Ovary (tissue), 9 donors: Measurements from ENCODE around the gene SLC17A1. TPM values are rescaled to one million over a fixed set of nuclear protein-coding genes. Genes with fewer than 3 reads are reported as not detected.

Experiments
- DNase-seq, 5 donors: peaks; one replicate each; pipeline ENCODE4 v3.0.0-alpha.2; 2019 to 2020
- H3K27ac ChIP-seq, 2 donors: fragments of 200-600 bp; one replicate each; pipeline versions ENCODE4 v1.5.1 to v1.8.0; 2019 to 2022
- H3K27me3 ChIP-seq: fragments of 200-600 bp; one replicate; pipeline ENCODE4 v1.8.0; 2022
- H3K36me3 ChIP-seq: fragments of 200-600 bp; sonication (generic); one replicate; pipeline ENCODE4 v1.5.1; 2019
- H3K4me1 ChIP-seq: one replicate; pipeline ENCODE4 v1.8.1; 2013; ENCODE audit warnings: mild to moderate bottlenecking, moderate library complexity; ENCODE audit not compliant: insufficient read depth
- H3K4me3 ChIP-seq: fragments of 200-600 bp; sonication (generic); one replicate; pipeline ENCODE4 v1.5.1; 2017
- H3K9me3 ChIP-seq, 2 donors: fragments of 200-600 bp in 1 of 2; sonication (generic) in 1 of 2; one replicate each; pipeline versions ENCODE4 v1.5.1 to v1.8.1; 2013 to 2019; ENCODE audit warnings: mild to moderate bottlenecking in 1 of 2, moderate library complexity in 1 of 2
- EP300 ChIP-seq: sonication (generic); formaldehyde crosslinking; IDR thresholded peaks from one replicate; pipeline ENCODE4 v1.6.1; 2017; ENCODE audit warnings: antibody characterized with exemption
- POLR2A ChIP-seq: fragments of 450-650 bp; IDR thresholded peaks from one replicate; pipeline ENCODE4 v1.6.1; 2017; ENCODE audit warnings: antibody characterized with exemption, mild to moderate bottlenecking, moderate library complexity
- WGBS, 3 donors: extraction: QIAGEN DNeasy Blood & Tissue Kit in 1 of 3; methylation state at CpG; one replicate each; pipeline versions ENCODE4 v1.1.5 to v1.1.7; 2013 to 2017; 5-methylcytosine and 5-hydroxymethylcytosine counted together
- intact Hi-C, 4 donors: fragments of 100-400 bp; cut with DNase I; formaldehyde crosslinking; loops; one replicate each; pipeline versions ENCODE4 v1.11.0 to v1.15.1; 2022 to 2023
- polyA plus RNA-seq, 2 donors: library from polyadenylated mRNA; stranded (reverse); fragments of 200-250 nt in 1 of 2; fragments of 350-450 nt in 1 of 2; fragmentation: Illumina TruSeq in 1 of 2; extraction: RNeasy Lipid Tissue Mini Kit (QIAGEN cat#74804) in 1 of 2; gene quantifications; one replicate each; pipeline ENCODE4 v1.2.3, GENCODE V29; 2013 to 2014
- total RNA-seq, 7 donors: library from RNA; depleted of rRNA in 2 of 7; stranded (reverse); fragments of >200 nt in 2 of 7; fragmentation: NEBNext Ultra II Directional in 3 of 7; extraction: Animal tissue kit (Norgen Biotek cat#: 25700) in 3 of 7; gene quantifications; one replicate each; pipeline versions ENCODE4 v1.1.0 to v1.2.4, GENCODE V29; 2016 to 2023
- TF ChIP-seq, protein P1 (sequence below), 3 donors: fragments of 450-650 bp in 2 of 3; fragments of 200-600 bp in 1 of 3; IDR thresholded peaks; one replicate each; pipeline versions ENCODE4 v1.5.1 to v1.8.0; 2016 to 2022; ENCODE audit warnings: antibody characterized with exemption in 3 of 3, mild to moderate bottlenecking in 1 of 3
- donor health status: DM: no; HTN: no; CAD: no; lungs with moderate emphysema.
- donor health status: DM: no; HTN: no; CAD: no.
- donor health status: Bipolar disorder and iron deficiency.
- donor health status: DM: yes; HTN: yes; CAD: no.
- donor health status: DM: no; HTN: no; CAD: no.
- donor health status: DM: yes; HTN: yes; CAD: no.

Gene SLC17A1
- total and polyA plus RNA-seq, 9 donors, result 0.06 TPM; not detected in 8

DNA sequence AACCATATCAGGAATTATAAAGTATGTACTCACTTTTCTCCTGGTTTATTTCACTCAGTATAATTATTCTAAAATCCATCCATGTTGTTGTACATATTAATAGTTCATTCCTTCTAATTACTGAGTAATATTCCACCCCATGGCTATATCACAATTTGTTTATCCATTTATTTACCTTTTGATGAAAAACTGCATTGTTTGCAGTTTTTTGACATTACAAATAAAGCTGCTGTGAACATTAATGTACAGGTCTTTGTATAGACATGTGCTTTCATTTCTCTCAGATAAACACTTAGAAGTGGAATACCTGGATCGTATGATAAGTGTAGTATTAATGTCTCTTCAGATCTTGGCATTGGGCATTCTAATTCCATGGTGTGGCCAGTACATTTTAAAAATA, 38.0 kb upstream of the SLC17A1 start:
- no peak for DNase-seq
- Histone ChIP-seq H3K4me3 (no peak overlapping the region), H3K27me3 (no peaks in the 10 kb centered on the region), H3K27ac (no peak overlapping the region), H3K9me3 (no peaks in the 10 kb centered on the region), H3K4me1 (no peaks in the 10 kb centered on the region), H3K36me3 (no peaks in the 10 kb centered on the region)
- intact Hi-C loops, result no loop called here
- 45 to 79% (median 76%) methylated on average over 1 of the region's 1 CpG for WGBS, 3 donors
- TF ChIP-seq POLR2A, result no peak
- no peak for TF ChIP-seq EP300
- TF ChIP-seq, protein P1, sequence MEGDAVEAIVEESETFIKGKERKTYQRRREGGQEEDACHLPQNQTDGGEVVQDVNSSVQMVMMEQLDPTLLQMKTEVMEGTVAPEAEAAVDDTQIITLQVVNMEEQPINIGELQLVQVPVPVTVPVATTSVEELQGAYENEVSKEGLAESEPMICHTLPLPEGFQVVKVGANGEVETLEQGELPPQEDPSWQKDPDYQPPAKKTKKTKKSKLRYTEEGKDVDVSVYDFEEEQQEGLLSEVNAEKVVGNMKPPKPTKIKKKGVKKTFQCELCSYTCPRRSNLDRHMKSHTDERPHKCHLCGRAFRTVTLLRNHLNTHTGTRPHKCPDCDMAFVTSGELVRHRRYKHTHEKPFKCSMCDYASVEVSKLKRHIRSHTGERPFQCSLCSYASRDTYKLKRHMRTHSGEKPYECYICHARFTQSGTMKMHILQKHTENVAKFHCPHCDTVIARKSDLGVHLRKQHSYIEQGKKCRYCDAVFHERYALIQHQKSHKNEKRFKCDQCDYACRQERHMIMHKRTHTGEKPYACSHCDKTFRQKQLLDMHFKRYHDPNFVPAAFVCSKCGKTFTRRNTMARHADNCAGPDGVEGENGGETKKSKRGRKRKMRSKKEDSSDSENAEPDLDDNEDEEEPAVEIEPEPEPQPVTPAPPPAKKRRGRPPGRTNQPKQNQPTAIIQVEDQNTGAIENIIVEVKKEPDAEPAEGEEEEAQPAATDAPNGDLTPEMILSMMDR (IDR thresholded peaks at IDR 0.05), result no peak

DNA sequence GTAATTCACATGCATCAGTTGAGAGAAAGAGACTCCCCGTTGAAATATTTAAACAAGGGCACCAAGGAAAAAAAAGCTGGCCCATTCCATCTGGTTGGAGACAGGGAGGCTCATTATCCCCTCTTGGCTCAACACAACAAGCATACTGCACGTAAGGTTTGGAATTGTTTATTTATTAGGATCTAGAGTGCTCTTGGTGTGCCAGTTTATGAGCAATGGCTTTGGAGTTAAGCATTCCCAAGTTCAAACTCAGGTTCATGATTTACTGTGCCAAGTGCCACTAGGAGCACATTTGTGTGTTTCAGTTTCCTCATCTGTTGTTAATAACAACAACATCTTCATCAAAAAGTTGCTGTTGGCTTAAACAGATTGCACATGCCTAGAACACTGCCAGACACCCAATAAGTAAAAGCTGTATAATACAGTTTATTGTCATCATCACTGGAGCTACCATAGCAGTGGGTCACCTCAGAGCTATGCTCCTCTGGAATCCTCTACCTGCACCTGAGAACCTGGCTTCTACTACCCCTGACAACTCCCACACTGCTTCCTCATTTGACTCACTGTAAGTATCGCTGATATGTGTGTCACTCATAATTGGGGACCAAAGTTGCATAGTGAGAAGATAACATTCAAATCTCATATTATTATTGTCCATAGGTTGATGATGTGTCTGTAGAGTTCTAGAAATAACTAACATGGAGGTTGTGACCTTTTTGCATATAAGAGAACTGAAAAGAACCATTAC, 36.8 kb upstream of the SLC17A1 start:
- H3K27ac ChIP-seq, result no peak overlapping the region
- TF ChIP-seq POLR2A (no peak), EP300 (no peak)
- TF ChIP-seq, protein P1 (IDR thresholded peaks at IDR 0.05), result no peak
- no peak overlapping the region for H3K4me3 ChIP-seq
- H3K4me1 ChIP-seq, result no peaks in the 10 kb centered on the region
- no peak for DNase-seq
- H3K36me3 ChIP-seq, result no peaks in the 10 kb centered on the region
- intact Hi-C loops, result no loop called here
- H3K9me3 ChIP-seq, result no peaks in the 10 kb centered on the region
- H3K27me3 ChIP-seq, result no peaks in the 10 kb centered on the region
- whole genome bisulfite sequencing, 3 donors, result 68 to 80% (median 71%) methylated on average over 3 of the region's 3 CpGs

DNA sequence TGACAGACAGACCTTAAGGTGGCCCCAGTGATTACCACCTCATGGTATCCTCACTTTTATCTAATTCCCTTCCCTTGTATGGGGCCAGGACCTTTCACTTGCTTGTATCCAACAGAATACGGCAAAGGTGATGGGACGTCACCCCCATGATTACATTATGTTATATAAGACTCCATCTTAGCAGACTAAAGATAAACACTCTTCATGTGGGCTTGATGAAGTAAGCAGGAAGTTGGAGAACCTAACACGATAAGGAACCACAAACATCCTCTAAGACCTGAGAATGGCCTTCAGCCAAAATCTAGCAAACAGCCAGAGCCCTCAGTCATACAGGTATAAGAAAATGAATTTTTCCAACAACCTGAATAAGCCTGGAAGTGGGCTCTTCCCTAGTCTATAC, 34.2 kb upstream of the SLC17A1 start:
- no peak overlapping the region for H3K27ac ChIP-seq
- DNase-seq, result no peak
- no peak for TF ChIP-seq POLR2A
- TF ChIP-seq EP300, result no peak
- TF ChIP-seq, protein P1 (IDR thresholded peaks at IDR 0.05), result no peak
- no peaks in the 10 kb centered on the region for H3K9me3 ChIP-seq
- WGBS, 3 donors, result 72 to 88% (median 78%) methylated on average over 3 of the region's 3 CpGs
- no peaks in the 10 kb centered on the region for H3K27me3 ChIP-seq
- no peaks in the 10 kb centered on the region for H3K4me1 ChIP-seq
- H3K4me3 ChIP-seq, result no peak overlapping the region
- intact Hi-C loops, result no loop called here
- H3K36me3 ChIP-seq, result no peaks in the 10 kb centered on the region

DNA sequence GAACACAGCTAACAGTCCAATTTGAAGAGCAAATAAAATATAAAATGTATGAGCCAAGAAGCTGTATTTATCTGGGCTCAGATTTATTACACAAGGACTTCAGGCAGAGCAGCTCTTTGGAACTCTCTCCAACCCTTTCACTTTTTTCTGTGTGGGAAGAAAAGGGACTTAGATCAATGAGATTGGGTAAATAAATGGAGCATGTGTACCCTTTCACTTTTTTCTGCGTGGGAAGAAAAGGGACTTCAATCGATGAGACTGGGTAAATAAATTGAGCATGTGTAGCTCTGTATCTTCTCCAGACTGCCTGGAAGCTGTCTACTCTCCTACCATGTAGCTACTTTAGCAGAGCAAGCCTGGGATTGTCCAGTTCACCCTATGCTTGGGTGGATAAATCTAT, 31.5 kb upstream of the SLC17A1 start:
- no peaks in the 10 kb centered on the region for H3K9me3 ChIP-seq
- DNase-seq, result no peak
- H3K4me3 ChIP-seq, result no peak overlapping the region
- 56 to 75% (median 67%) methylated on average over 2 of the region's 2 CpGs for WGBS, 3 donors
- H3K36me3 ChIP-seq, result no peaks in the 10 kb centered on the region
- no peaks in the 10 kb centered on the region for H3K27me3 ChIP-seq
- no peak overlapping the region for H3K27ac ChIP-seq
- no peaks in the 10 kb centered on the region for H3K4me1 ChIP-seq
- no peak for TF ChIP-seq POLR2A
- TF ChIP-seq, protein P1 (IDR thresholded peaks at IDR 0.05), result no peak
- TF ChIP-seq EP300, result no peak
- intact Hi-C loops, result no loop called here
